Muscle layer of colon (tissue), 2 donors: ENCODE data around the gene TECR.
"Not testable (repeated sequence)": the region's sequence is repeated elsewhere in the genome, so short reads cannot be mapped to it uniquely, and the experiment has no call there.

Source experiments
- H3K27ac ChIP-seq: one replicate; pipeline ENCODE4 v1.7.0; 2013; ENCODE audit warnings: low read depth, mild to moderate bottlenecking, low read length, moderate library complexity
- H3K27me3 ChIP-seq, 2 donors: one replicate each; pipeline ENCODE4 v1.7.0; 2013; ENCODE audit warnings: low read length in 2 of 2, mild to moderate bottlenecking in 2 of 2; ENCODE audit not compliant: insufficient read depth in 2 of 2, control insufficient read depth in 1 of 2
- H3K36me3 ChIP-seq: one replicate; pipeline ENCODE4 v1.7.0; 2013; ENCODE audit warnings: mild to moderate bottlenecking, low read length; ENCODE audit not compliant: insufficient read depth
- H3K4me1 ChIP-seq: one replicate; pipeline ENCODE4 v1.7.0; 2013; ENCODE audit warnings: mild to moderate bottlenecking, low read length; ENCODE audit not compliant: insufficient read depth
- H3K4me3 ChIP-seq, 2 donors: one replicate each; pipeline ENCODE4 v1.7.0; 2013; ENCODE audit warnings: low read length in 2 of 2, low read depth in 1 of 2, mild to moderate bottlenecking in 1 of 2, moderate library complexity in 1 of 2
- H3K9ac ChIP-seq: one replicate; pipeline ENCODE4 v1.7.0; 2013; ENCODE audit warnings: low read length
- H3K9me3 ChIP-seq: one replicate; pipeline ENCODE4 v1.7.0; 2013; ENCODE audit warnings: mild to moderate bottlenecking, low read length
- donor health status: abdominal sarcoma.
- donor health status: Adenocarcinoma of cecum.

The TECR gene

DNA sequence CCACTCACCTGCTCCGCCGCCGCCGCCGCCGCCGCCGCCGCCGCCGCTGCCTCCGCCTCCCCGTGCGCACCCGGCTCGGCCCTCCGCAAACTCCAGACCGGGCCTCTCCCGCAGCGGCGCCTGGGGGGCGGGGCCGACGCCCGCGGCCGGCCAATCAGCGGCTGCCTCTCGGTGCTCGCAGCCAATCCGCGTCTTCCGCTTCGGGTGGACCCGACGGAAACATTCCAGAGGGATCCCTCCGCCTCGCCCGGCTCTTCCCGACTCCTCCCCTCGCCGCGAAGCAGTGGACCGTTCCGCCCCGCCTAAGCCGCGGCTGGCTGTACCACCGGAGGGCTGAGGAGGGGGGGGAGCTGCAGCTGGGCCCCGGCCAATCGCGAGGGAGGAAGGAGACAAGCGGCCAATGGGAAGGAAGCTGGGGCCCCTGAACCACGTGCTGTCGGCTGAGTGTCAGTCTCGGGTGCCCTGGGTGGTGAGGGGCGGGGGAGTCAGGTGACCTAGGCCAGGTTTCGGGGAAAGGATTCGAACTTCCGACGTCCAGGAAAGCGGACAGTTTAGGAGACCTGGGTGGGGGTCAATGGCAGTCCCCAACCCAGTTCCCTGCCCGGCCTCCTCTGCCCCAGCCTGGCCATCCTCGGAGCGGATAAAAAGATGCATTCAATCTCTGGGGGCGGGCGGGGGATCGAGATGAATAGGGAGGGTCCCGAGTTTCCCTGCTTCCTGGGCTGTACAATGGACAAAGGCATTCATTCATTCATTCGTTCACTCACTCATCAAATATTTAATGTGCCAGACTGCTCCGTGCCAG is 33.2 kb upstream of the TECR start, which contains the start of gene GIPC1:
Gene GIPC1 (minus strand): TSS at position 99 of the 805 bp plus-strand sequence. CDS start 13,151 bp downstream, outside the sequence.
- Histone ChIP-seq H3K4me1 (peaks cover 13% of the 10 kb centered on the region), H3K4me3 (peak within 1 kb of the TSS; percentile 68 to 81), H3K36me3 (peaks cover 4% of the 10 kb centered on the region), H3K27me3 (no peaks in the 10 kb centered on the region), H3K9ac (peak within 1 kb of the TSS; percentile 65), H3K27ac (peak within 1 kb of the TSS; percentile 70), H3K9me3 (no peaks in the 10 kb centered on the region)

- Histone ChIP-seq H3K9ac (no peak overlapping the region), H3K27ac (peak overlapping the region; percentile 60), H3K4me3 (peak overlapping the region; percentile 61 to 68), H3K4me1 (peaks cover 13% of the 10 kb centered on the region), H3K9me3 (no peaks in the 10 kb centered on the region), H3K27me3 (no peaks in the 10 kb centered on the region), H3K36me3 (no peaks in the 10 kb centered on the region)
Observed at GRCh38 chr19:14496834-14497227, 32.6 kb upstream of the TECR start.

- peaks cover 13% of the 10 kb centered on the region for H3K4me1 ChIP-seq
- no peak overlapping the region for H3K4me3 ChIP-seq
- no peaks in the 10 kb centered on the region for H3K9me3 ChIP-seq
- no peaks in the 10 kb centered on the region for H3K36me3 ChIP-seq
- no peak overlapping the region for H3K27ac ChIP-seq
- no peaks in the 10 kb centered on the region for H3K27me3 ChIP-seq
- no peak overlapping the region for H3K9ac ChIP-seq
Observed at GRCh38 chr19:14497228-14497921, 32.0 kb upstream of the TECR start.

- Histone ChIP-seq H3K27ac (no peak overlapping the region), H3K27me3 (no peaks in the 10 kb centered on the region)
Observed at GRCh38 chr19:14502334-14503092, 26.9 kb upstream of the TECR start.

DNA sequence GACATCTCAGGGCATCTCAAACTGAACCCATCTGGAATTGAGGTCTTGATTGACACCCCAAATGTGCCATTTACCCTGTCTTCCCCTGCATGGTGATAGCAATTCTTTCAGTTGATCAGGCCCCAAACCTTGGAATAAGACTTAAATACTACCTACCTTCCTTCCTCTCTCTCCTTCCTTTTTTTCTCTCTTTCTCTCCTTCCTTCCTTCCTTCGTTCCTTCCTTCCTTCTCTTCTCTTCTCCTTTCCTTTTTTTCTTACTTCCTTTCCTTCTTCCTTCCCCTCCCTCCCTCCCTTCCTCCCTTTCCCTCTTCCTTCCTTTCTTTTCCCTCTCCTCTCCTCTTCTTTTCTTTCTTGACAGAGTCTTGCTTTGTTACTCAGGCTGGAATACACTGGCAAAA is 26.1 kb upstream of the TECR start:
- no peak overlapping the region for H3K4me3 ChIP-seq
- H3K36me3 ChIP-seq = no peaks in the 10 kb centered on the region
- no peaks in the 10 kb centered on the region for H3K27me3 ChIP-seq
- H3K9me3 ChIP-seq = no peaks in the 10 kb centered on the region
- H3K9ac ChIP-seq = no peak overlapping the region
- H3K4me1 ChIP-seq = no peaks in the 10 kb centered on the region
- H3K27ac ChIP-seq = no peak overlapping the region

More at GRCh38 chr19:14502334-14503092, 26.9 kb upstream of the TECR start:
- H3K36me3 ChIP-seq = no peaks in the 10 kb centered on the region
- no peaks in the 10 kb centered on the region for H3K9me3 ChIP-seq
- H3K9ac ChIP-seq = no peak overlapping the region
- H3K4me3 ChIP-seq = no peak overlapping the region
- no peaks in the 10 kb centered on the region for H3K4me1 ChIP-seq

GRCh38 chr19:14504575-14504974 is 24.8 kb upstream of the TECR start:
- not testable (repeated sequence) for H3K4me3 ChIP-seq, H3K27ac ChIP-seq, H3K4me1 ChIP-seq, H3K9me3 ChIP-seq, H3K9ac ChIP-seq, H3K27me3 ChIP-seq, H3K36me3 ChIP-seq

GRCh38 chr19:14505488-14506239 is 23.7 kb upstream of the TECR start:
- H3K36me3 ChIP-seq = no peaks in the 10 kb centered on the region
- no peak overlapping the region for H3K4me3 ChIP-seq
- no peaks in the 10 kb centered on the region for H3K4me1 ChIP-seq
- H3K9ac ChIP-seq = no peak overlapping the region
- H3K27ac ChIP-seq = no peak overlapping the region
- no peaks in the 10 kb centered on the region for H3K9me3 ChIP-seq
- H3K27me3 ChIP-seq = no peaks in the 10 kb centered on the region

GRCh38 chr19:14507704-14508542 is 21.5 kb upstream of the TECR start:
- no peaks in the 10 kb centered on the region for H3K4me1 ChIP-seq
- H3K27me3 ChIP-seq = no peaks in the 10 kb centered on the region
- no peaks in the 10 kb centered on the region for H3K9me3 ChIP-seq
- no peak overlapping the region for H3K9ac ChIP-seq
- no peak overlapping the region for H3K4me3 ChIP-seq
- H3K36me3 ChIP-seq = peaks cover 3% of the 10 kb centered on the region
- H3K27ac ChIP-seq = no peak overlapping the region

GRCh38 chr19:14510311-14511228 is 18.8 kb upstream of the TECR start:
- peaks cover 4% of the 10 kb centered on the region for H3K4me1 ChIP-seq
- H3K9me3 ChIP-seq = no peaks in the 10 kb centered on the region
- H3K36me3 ChIP-seq = peaks cover 18% of the 10 kb centered on the region
- H3K9ac ChIP-seq = no peak overlapping the region
- H3K27ac ChIP-seq = no peak overlapping the region
- H3K27me3 ChIP-seq = no peaks in the 10 kb centered on the region
- no peak overlapping the region for H3K4me3 ChIP-seq

GRCh38 chr19:14511229-14511593 is 18.2 kb upstream of the TECR start:
- Histone ChIP-seq H3K4me1 (peaks cover 11% of the 10 kb centered on the region), H3K9me3 (no peaks in the 10 kb centered on the region), H3K27me3 (no peaks in the 10 kb centered on the region), H3K4me3 (no peak overlapping the region), H3K9ac (no peak overlapping the region), H3K36me3 (peaks cover 24% of the 10 kb centered on the region), H3K27ac (no peak overlapping the region)
